Fibroblast of skin of back (primary cell): ENCODE data around the gene MTUS2.
"Not testable (repeated sequence)": the region's sequence is repeated elsewhere in the genome, so short reads cannot be mapped to it uniquely, and the experiment has no call there.

Experiments used
- DNase-seq: peaks from one replicate; pipeline ENCODE4 v3.0.0-alpha.2; 2013

Gene MTUS2

GRCh38 chr13:29170436-29171082 is 350.4 kb downstream of the MTUS2 start:
- DNase-seq: no peak

- no peak for DNase-seq
Observed at GRCh38 chr13:29171244-29171643, 351.1 kb downstream of the MTUS2 start.

- DNase-seq: no peak
Observed at GRCh38 chr13:29174093-29174492, 354.0 kb downstream of the MTUS2 start.

GRCh38 chr13:29175250-29175873 is 355.2 kb downstream of the MTUS2 start:
- DNase-seq: no peak

GRCh38 chr13:29180055-29180454 is 359.9 kb downstream of the MTUS2 start:
- DNase-seq: no peak

GRCh38 chr13:29182216-29182615 is 362.1 kb downstream of the MTUS2 start:
- DNase-seq: no peak

GRCh38 chr13:29185926-29186325 is 365.8 kb downstream of the MTUS2 start:
- DNase-seq: no peak

- DNase-seq: no peak
Observed at GRCh38 chr13:29187584-29187983, 367.4 kb downstream of the MTUS2 start.

GRCh38 chr13:29190298-29190697 is 370.2 kb downstream of the MTUS2 start:
- no peak for DNase-seq

GRCh38 chr13:29193083-29193482 is 372.9 kb downstream of the MTUS2 start:
- DNase-seq: no peak

- no peak for DNase-seq
Observed at GRCh38 chr13:29195456-29195855, 375.3 kb downstream of the MTUS2 start.

- DNase-seq: no peak
Observed at GRCh38 chr13:29196409-29197074, 376.4 kb downstream of the MTUS2 start.

GRCh38 chr13:29202753-29203152 is 382.6 kb downstream of the MTUS2 start:
- DNase-seq: not testable (repeated sequence)

GRCh38 chr13:29204651-29205050 is 384.5 kb downstream of the MTUS2 start:
- no peak for DNase-seq

- DNase-seq: no peak
Observed at GRCh38 chr13:29210676-29211075, 390.5 kb downstream of the MTUS2 start.

- not testable (repeated sequence) for DNase-seq
Observed at GRCh38 chr13:29211162-29211561, 391.0 kb downstream of the MTUS2 start.

- no peak for DNase-seq
Observed at GRCh38 chr13:29222458-29222857, 402.3 kb downstream of the MTUS2 start.

- DNase-seq: no peak
Observed at GRCh38 chr13:29224206-29224605, 404.1 kb downstream of the MTUS2 start.

- no peak for DNase-seq
Observed at GRCh38 chr13:29227576-29227975, 407.4 kb downstream of the MTUS2 start.

GRCh38 chr13:29230299-29230845 is 410.2 kb downstream of the MTUS2 start:
- DNase-seq: no peak

- no peak for DNase-seq
Observed at GRCh38 chr13:29239653-29240525, 419.8 kb downstream of the MTUS2 start.

- no peak for DNase-seq
Observed at GRCh38 chr13:29254626-29255370, 434.7 kb downstream of the MTUS2 start.
